AG10803 (cell line): Measurements from ENCODE around the gene SLC4A3.

Experiments used
- DNase-seq: peaks from one replicate; pipeline ENCODE4 v3.0.0; 2010; ENCODE audit warnings: low read depth
- H3K4me3 ChIP-seq: 2 replicates; pipeline ENCODE4 v1.5.1; 2011; ENCODE audit warnings: mild to moderate bottlenecking, low read length, control low read depth
- TF ChIP-seq, protein P1 (sequence below): conservative IDR thresholded peaks from 2 replicates; pipeline ENCODE4 v1.5.1; 2011; ENCODE audit warnings: mild to moderate bottlenecking, low read length, control low read depth, inconsistent platforms

Gene SLC4A3

DNA sequence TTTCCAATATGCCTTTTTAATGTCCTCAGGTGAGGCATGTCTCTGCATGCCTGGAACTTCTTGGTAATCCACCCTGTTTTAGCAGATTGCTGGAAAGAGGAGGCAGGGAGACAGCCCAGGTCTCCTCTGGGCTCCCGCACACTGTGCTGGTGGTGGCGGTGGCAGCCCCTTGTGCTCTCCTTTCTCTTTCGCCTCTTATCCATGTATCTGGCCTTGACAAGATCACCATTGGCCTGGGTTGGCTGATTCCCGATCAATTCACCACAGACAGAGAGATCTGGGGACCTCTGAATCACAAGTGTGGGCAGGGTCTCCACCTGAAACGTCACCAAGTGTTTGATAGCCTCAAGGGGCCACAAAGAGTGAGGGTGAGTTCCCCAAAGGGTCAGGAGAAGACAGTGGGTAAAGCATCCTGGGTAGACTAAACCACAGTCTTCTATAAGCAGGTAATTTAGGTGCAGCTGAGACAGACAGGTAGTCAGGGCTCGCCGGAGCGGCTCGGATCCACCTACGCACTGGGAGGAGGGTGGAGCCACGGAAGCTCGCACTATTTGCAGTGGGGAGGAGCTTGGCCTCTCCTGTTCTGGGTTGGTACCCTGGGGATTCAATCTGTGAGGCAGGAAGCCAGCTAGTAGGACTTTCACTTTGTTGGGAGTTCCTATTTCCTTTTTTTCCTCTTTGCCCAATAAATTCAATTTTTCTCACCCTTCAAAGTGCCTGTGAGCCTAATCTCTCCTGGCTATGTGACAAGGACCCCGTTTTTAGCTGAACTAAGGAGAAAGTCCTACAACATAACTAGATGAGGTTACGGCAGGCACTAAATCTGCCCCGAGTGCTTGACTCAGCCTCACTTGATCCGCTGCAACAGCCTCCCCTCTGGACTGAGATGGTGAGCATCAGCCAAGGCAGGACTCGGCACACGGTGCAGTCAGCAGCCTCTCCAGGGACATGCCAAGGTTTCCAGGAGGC is 57.6 kb downstream of the SLC4A3 start:
- peak; percentile 81 for DNase-seq
- TF ChIP-seq, protein P1, sequence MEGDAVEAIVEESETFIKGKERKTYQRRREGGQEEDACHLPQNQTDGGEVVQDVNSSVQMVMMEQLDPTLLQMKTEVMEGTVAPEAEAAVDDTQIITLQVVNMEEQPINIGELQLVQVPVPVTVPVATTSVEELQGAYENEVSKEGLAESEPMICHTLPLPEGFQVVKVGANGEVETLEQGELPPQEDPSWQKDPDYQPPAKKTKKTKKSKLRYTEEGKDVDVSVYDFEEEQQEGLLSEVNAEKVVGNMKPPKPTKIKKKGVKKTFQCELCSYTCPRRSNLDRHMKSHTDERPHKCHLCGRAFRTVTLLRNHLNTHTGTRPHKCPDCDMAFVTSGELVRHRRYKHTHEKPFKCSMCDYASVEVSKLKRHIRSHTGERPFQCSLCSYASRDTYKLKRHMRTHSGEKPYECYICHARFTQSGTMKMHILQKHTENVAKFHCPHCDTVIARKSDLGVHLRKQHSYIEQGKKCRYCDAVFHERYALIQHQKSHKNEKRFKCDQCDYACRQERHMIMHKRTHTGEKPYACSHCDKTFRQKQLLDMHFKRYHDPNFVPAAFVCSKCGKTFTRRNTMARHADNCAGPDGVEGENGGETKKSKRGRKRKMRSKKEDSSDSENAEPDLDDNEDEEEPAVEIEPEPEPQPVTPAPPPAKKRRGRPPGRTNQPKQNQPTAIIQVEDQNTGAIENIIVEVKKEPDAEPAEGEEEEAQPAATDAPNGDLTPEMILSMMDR: peak; percentile 25; the same call in 1 of the 2 replicates
- peak overlapping the region; percentile 60 for H3K4me3 ChIP-seq

DNA sequence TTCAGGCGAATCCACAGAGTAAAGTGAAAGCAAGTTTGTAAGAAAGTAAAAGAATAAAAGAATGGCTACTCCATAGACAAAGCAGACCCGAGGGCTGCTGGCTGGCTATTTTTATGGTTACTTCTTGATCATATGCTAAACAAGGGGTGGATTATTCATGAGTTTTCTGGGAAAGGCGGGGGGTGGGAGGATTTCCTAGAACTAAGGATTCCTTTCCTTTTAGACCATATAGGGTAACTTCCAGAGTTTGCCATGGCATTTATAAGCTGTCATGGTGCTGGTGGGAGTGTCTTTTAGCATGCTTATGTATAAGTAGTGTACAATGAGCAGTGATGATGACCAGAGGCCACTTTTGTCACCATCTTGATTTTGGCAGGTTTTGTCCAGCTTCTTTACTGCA is 59.8 kb downstream of the SLC4A3 start:
- no peak overlapping the region for H3K4me3 ChIP-seq
- DNase-seq: peak; percentile 72
- TF ChIP-seq, protein P1: no peak

DNA sequence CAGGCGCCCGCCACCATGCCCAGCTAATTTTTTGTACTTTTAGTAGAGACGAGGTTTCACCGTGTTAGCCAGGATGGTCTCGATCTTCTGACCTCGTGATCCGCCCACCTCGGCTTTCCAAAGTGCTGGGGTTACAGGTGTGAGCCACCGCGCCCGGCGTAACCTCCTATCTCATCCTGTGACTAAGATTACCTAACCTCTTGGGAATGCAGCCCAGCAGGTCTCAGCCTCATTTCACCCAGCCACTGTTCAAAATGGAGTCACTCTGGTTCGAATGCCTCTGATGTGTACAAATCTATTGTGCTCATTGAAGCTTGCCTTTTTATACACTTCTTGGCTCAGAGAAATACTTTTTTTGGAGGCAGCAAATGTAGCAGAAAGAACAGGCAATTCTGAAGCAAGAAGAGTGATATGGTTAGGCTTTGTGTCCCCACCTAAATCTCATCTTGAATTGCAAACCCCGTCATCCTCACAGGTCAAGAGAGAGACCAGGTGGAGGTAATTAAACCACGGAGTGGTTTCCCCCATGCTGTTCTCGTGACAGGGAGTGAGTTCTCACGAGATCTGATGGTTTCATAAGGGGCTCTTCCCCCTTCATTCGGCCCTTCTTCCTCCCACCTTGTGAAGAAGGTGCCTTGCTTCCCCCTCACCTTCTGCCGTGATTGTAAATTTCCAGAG is 60.6 kb downstream of the SLC4A3 start:
- TF ChIP-seq, protein P1: no peak
- no peak for DNase-seq
- H3K4me3 ChIP-seq: no peak overlapping the region; the same call in 1 of the 2 replicates

DNA sequence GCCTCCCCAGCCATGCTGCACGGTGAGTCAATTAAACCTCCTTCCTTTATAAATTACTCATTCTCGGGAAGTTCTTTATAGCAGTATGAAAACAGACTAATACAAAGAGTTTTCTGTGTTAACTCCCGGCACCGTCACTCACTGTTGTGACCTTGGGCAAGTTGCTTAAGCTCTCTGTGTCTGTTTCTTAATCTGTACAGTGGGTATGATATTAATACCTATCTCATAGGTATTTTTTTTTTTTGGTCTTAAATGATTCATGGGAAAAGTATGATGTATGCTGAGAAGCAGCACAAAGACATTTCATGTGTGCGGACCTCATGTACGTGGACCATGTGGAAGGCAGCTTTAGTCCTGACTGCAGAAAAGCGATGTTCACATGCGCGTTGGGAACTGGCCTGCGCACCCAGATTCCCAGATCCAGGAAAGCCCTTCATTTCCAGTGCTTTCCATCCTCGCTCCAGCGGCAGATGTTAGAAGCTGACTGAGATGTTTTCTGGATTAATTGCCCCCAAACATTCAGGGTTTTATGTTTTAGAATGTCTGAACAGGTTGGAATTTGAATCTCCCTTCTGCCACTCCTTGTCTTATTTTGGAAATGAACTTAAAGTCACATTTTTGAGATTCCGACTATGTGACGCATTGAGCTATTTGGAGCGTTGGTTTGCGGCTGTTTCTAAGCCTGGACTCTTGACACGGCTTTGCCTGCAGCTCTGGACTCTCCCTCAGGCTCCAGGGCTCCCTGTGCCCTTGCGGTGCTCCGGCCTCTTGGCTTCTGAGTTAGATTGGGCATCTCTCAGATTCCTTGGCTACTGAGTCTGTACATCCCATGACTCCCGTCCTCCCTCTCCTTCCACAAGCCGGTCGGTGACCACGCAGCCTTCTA is 61.4 kb downstream of the SLC4A3 start:
- TF ChIP-seq, protein P1: no peak
- peak overlapping the region; percentile 39 for H3K4me3 ChIP-seq
- DNase-seq: peak; percentile 98

DNA sequence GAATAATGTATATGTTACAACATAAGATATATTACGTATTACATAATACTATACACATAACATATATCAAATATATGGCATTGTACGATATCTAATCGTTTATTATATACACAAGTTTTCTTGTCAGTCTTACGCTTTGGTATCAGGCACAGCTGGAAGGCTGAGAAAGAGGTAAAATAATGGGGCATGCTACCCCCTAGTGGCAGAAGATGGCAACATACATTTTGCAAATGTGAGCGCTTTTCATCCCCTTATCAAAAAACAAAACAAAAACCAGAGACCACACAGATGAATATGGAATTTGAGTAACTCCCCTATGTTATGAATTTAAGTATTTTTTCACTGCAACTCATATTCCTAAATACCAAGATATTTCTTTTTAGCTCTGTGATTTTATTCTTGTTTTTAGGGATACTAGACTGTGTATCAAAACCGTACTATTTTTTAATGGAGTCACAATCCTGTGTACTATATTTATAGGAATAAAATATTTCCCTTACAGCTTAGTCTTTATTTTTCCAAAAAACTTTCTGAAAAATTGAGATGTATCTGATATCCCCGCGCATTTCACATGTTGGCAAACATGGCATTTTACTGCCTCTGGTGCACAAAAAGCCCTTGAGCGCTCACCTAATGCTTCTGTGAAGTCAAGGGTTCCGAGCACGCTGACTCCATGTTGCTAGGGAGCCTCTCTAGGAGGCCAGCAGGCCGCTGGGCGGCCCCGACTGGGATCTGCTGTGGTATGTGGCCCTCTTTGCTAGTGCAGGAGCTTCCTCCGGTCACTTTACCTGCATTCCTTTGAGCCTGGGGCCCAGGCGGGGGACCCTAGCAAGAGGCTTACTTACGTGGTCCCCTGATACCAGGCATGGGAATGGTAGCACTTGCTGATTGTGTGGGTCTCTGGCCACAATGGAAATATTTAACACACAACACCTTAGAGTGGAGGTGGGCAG is 62.5 kb downstream of the SLC4A3 start:
- H3K4me3 ChIP-seq: no peak overlapping the region
- TF ChIP-seq, protein P1: peak; percentile 85
- peak; percentile 75 for DNase-seq

DNA sequence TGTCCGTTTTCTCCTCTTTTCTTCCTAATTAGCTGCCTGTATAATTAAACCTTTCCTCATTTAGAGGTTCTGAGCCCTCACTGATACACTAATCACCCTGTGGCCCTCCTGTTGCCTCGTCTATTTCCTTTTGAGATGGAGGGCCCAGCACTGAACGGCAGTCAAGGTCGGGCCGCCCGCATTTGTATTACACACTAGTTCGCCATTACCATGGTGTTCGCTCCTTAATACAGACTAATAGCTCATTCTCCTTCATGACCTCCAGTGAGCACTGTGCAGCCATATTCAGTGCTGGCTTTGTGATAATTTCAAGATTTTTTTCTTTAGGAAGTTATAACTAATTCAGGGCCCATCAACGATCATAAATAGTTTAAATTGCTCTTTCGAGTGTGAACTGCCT is 64.1 kb downstream of the SLC4A3 start:
- no peak for DNase-seq
- no peak overlapping the region for H3K4me3 ChIP-seq
- TF ChIP-seq, protein P1: no peak
